GM19455 (cell line): ENCODE data around the gene H1-8.

Source experiments
- ATAC-seq: cut with Tn5 transposase; IDR thresholded peaks from one replicate; pipeline ENCODE4 v1.9.1; 2021; ENCODE audit not compliant: unreplicated experiment

H1-8 gene

DNA sequence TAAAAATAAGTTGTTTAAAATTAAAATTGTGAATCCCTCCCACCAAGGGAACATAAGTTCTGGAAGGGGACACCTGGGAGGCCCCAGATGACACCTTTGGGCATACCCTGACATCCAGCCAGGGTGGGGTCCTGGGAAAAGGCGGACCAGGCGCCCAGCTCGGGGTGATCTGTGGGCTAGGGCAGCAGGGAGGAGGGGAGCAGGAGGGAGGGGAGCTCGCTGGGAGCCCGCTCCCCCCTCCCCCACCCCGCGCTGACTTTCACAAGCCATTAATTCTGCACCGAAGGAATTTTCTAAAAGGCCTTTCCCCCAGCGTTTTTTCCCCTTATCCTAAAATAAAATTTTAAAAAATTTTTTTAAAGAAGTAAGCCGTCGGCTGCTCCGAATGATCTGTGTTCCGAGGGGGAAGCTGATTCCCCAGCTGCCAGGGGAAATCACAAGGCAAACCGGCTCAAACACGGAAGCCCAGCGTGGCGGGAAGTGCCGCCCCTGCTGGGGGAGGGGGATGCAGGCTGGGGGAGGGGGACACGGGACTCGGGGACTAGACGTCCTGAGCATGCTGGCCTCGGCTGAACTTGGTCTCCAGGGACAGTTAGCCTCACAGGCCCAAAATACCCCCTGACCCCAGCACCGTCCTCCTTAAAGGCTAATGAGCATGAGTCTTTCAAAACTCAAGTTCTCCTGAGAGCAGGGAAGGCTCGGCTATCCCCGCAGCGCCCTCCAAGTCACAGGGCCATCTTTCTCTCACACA is 49.6 kb downstream of the H1-8 start:
- no peak for ATAC-seq

DNA sequence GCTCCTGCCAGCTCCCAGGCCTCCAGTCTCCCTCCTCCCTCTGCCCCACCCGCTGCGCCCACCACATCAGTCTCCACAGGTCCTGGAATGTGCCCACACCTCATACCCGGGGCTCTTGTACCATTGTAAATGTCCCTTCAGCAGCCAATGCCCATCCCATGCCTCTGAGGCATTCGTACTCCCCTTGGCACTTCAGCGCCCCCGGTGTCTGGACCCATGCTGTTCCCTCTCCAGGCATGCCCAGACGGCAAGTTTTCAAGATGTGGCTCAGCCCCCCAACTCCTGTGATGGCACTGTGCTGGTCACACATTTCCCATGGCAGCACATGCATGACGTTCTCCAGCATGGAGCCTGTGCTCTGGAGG is 50.2 kb downstream of the H1-8 start:
- ATAC-seq, result no peak

- ATAC-seq, result no peak
These were observed 50.8 kb downstream of the H1-8 start for GRCh38 chr3:129593595-129594339.

GRCh38 chr3:129594409-129594808 is 51.4 kb downstream of the H1-8 start:
- no peak for ATAC-seq

DNA sequence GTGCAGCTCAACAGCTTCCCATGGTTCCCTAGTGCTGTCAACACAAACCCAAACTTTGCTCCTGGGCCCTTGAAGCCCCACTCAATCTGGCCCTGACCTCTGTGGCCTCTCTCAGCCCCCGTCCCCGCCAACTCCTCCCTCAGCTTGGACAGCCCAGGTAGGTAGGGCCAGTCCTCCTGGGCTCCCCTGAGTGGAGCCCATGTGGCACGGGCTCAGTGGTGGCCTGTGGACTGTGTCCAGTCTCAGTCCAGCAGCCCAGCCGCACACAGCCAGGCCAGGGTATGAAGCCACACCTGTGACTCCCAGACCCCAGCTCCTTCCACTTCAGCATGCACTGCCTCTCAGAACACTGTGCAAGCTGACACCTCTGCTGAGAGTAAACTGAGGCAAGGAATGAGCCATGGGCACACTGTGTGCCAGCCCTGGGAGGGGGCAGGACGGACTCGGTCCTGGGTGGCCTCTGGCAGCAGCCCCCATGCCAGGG is 52.0 kb downstream of the H1-8 start:
- ATAC-seq, result no peak

DNA sequence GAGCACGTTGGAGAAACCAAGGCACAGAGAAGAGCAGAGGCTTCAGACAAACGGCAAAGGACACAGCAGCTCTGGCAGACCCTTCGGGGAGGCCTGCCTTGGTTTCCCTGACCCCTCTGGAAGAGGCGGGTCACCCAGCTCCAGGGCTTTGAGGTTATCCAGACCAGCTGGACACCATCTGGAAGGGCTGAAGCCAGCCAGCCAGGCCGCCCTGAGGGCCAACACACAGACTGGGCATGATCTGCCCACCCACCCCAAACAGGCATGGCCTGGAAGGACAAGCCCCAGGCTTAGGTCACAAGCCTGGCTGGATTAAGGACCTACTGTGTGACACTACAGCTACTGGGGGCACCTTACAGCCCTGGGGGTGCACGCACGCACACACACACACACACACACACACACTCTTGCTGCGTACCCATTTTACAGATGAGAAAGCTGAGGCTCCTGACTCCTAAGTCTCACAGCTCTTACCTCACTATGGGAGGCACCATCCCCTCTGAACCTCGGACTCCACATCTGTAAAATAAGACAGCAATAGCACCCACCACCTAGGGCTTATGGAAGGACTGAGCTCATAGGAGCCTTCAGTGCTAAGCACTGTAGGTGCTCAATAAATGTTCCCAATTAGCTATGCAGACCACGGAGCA is 52.7 kb downstream of the H1-8 start:
- no peak for ATAC-seq

- no peak for ATAC-seq
These were observed 53.5 kb downstream of the H1-8 start for GRCh38 chr3:129596194-129597086.

- ATAC-seq, result no peak
These were observed 54.4 kb downstream of the H1-8 start for GRCh38 chr3:129597087-129597999.

DNA sequence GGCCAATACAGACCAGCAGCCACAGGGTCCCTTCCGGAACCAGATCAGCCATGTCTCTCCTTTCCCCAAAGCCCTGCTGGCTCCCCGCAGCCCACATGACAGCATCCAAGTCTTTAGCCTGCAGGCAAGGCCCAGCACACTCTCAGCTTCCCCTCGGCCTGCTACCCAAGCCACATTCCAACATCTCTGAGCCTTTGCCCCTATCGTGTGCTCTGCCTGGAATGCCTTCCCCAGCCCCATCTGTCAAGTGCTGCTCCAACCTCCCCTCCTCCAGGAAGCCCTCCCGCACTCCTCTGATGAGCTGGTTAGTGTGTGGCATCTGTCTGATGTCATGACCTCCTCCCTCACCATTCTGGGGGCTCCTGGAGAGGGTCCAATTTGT is 55.0 kb downstream of the H1-8 start:
- ATAC-seq, result no peak

GRCh38 chr3:129598484-129598883 is 55.5 kb downstream of the H1-8 start:
- ATAC-seq, result no peak

DNA sequence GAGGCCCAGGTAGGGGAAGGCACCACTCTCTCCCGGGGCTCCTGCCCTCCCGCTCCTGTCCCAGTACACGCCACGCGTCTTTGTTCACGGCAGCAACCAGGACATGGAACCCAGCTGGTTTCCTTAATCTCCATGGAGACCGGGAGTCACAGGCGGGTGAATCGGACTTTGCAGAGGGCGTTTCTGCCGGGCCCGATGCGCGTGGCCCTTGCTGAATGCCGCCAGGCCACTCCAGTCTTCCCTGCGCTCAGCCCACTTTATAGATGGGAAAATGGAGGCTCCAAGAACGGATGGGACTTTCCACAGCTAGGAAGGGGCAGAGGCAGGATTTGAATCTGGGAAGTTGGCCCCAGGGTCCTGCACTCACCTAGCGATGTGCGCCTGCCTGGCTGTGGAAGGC is 56.1 kb downstream of the H1-8 start:
- no peak for ATAC-seq

- ATAC-seq, result no peak
These were observed 56.6 kb downstream of the H1-8 start for GRCh38 chr3:129599607-129600006.

DNA sequence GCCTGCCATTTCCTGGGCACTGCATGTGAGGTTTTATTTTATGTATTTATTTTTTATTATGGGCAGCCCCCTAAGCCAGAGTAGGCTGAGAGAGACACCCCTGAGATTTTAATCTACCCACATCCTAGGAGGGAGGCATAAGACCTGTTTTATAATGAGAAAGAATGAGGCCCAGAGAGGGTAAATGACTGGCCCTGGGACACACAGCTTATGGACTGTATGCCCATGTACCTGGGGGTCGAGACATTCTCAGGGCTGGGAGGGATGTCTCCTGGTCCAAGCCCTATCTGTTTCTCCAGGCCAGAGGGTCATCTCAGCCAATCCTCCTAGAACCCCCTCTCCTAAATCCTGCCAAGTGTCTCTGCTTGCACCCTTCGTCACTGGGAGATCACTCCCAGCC is 57.4 kb downstream of the H1-8 start:
- ATAC-seq, result no peak
